CD4-positive, alpha-beta T cell treated with Interleukin-15 for 1 hour (primary cell): ENCODE measurements around the gene ABCB4.
A peak's percentile ranks its signal among the peaks of the same experiment; 100 is the strongest.
"Not testable (repeated sequence)": the region's sequence is repeated elsewhere in the genome, so short reads cannot be mapped to it uniquely, and the experiment has no call there.

Experiments
- DNase-seq: peaks from one replicate; pipeline ENCODE4 v3.0.0-alpha.2; 2020

ABCB4 gene

DNA sequence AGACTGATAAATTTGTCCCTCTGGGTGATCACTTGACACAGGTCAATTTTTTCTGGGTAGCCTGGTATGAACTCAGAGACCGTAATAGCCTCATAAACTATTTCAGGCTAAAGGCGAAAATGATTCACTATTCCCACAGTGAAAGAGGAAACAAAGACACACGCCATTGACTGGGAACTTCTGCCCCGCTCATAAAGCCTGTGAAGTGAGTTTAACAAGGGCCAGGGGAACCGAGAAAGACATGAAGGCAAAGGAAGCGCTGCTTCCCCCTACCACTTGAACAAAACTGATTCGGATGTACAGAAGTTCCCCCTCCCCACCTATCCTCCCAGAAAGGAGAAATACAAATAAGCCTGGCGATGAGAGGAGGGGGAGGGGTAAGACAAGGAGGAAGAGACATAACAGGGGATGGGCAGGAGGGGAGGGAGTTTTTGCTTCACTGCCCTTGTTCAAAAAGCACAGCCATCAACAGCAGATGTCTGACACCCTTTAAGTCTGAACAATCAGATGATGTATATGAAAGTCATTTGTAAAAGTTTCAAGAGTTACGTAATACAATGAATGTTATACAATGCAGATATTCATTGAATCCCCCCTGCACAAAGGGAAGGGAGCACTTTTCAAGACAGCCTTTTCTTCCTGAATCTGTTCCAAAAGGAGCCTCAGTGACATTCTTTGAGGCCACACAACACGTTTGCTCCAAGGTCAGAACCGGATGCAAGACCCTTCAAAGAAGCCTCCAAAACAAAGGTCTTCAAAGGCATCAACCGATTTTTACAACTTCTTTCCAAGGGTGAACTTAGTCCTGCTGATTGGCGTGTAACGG, 734 bp downstream of the ABCB4 start:
- DNase-seq, result peak; percentile 58

- DNase-seq, result no peak
These were observed 1.5 kb downstream of the ABCB4 start for GRCh38 chr7:87473986-87474385.

DNA sequence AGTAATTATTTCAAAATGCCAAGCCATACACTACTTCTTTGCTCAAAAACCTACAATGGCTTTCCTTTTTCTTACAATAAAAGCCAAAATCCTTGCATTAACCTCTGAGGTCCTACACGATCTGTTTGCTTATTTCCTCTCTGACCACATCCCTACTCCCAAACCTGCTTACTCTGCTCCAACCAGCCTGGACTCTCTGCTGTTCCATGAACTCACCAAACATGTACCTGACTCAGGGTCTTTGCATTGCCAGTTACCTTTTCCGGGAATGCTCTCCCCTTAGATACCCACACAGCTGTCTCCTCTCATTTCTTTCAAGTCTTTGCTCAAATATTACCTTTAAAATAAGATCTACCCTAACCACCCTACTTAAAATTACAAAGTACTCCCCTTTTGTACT, 2.3 kb downstream of the ABCB4 start:
- DNase-seq, result no peak

- DNase-seq, result no peak
These were observed 4.0 kb downstream of the ABCB4 start for GRCh38 chr7:87471473-87471872.

DNA sequence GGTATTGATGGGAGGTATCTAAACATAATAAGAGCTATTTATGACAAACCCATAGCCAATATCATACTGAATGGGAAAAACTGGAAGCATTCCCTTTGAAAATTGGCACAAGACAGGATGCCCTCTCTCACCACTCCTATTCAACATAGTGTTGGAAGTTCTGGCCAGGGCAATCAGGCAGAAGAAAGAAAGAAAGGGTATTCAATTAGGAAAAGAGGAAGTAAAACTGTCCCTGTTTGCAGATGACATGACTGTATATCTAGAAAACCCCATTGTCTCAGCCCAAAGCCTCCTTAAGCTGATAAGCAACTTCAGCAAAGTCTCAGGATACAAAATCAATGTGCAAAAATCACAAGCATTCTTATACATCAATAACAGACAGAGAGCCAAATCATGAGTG, 6.3 kb downstream of the ABCB4 start:
- DNase-seq, result not testable (repeated sequence)

DNA sequence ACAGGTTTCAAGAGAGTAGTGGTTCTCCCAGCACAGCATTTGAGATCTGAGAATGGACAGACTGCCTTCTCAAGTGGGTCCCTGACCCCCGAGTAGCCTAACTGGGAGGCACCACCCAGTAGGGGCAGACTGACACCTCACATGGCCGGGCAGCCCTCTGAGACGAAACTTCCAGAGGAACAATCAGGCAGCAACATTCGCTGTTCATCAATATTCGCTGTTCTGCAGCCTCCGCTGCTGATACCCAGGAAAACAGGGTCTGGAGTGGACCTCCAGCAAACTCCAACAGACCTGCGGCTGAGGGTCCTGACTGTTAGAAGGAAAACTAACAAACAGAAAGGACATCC, 10.0 kb downstream of the ABCB4 start:
- DNase-seq, result not testable (repeated sequence)

DNA sequence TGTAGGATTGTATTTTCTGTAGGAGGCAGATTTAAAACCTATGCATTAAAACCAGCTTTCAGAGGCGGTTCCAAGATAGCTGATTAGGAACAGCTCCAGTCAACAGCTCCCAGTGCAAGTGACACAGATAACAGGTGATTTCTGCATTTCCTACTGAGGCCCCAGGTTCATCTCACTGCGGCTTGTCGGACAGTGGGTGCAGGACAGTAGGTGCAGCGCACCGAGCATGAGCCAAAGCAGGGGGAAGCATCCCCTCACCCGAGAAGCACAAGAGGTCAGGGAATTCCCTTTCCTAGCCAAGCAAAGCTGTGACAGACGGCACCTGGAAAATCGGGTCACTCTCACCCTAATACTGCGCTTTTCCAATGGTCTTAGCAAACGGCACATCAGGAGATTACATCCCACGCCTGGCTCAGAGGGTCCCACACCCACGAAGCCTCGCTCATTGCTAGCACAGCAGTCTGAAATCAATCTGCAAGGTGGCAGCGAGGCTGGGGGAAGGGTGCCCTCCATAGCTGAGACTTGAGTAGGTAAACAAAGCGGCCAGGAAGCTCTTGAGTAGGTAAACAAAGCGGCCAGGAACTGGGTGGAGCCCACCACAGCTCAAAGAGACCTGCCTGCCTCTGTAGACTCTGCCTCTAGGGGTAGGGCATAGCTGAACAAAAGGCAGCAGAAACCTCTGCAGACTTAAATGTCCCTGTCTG, 10.5 kb downstream of the ABCB4 start:
- not testable (repeated sequence) for DNase-seq

DNA sequence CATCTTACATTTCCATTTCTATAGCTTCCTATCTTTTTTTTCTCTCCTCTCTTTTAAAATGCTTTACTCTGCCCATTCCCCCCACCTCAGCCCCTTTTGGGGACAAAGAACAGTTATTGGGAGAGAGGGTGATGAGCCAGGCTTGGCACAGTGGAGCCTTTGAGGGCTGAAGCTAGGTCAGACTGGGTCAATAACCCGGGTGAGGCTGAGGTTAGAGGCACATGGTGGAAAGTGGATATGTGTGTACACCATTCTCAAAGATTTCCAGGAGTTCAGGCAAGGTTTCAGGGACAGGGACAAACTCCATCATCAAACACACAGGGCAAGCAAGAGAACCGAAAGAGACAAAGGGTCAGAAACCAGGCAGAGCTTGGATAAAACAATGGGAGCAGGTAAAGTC, 11.5 kb downstream of the ABCB4 start:
- DNase-seq, result no peak

DNA sequence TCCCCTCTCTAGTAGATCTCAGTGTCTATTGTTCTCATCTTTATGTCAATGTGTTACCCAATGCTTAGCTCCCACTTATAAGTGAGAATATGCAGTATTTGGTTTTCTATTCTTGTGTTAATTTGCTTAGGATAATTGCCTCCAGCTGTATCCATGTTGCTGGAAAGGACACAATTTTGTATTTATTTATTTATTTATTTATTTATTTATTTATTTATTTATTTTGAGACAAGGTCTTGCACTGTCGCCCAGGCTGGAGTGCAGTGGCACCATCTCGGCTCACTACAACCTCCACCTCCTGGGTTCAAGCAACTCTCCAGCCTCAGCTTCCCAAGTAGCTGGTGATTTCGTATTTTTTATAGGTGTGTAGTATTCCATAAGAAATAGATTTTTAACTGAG, 15.0 kb downstream of the ABCB4 start:
- not testable (repeated sequence) for DNase-seq

DNA sequence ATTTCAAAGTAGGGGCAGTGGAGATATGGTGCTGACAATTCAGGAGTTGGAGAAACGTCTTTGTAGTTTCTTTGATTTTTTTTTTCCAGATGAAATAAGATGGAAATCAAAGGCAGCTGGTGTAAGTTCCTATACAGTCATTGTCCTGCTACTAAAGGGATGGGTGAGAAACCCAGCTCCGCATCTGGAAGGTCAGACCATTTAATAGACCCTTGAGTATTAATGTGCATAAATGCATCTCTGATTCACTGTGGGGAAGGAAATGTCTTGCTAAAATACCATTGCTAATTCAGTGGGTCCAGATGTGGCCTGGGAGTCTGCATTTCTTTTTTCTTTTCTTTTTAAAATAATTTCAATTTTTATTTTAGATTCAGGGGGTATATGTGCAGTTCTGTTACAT, 15.5 kb downstream of the ABCB4 start:
- no peak for DNase-seq

- DNase-seq, result no peak
These were observed 17.3 kb downstream of the ABCB4 start for GRCh38 chr7:87458148-87458547.

GRCh38 chr7:87456247-87456646, 19.2 kb downstream of the ABCB4 start:
- no peak for DNase-seq

DNA sequence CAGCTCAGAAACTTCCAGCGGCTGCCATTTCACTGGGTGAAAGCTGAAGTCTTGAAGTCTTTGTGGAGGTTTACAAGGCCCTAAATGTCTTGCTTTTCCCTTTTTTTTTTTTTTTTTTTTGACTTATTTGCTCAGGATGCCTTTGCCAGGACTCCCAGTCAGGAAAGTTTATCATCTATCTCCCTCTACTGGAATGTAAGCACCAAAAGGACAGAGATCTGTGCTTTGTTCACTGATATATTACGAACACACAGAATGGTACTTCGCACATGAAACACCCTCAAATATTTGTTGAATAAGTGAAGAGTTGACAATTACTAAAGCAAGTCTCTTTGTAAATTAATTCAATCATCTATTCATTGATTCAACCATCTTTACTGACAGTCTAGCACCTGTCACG, 23.2 kb downstream of the ABCB4 start:
- no peak for DNase-seq

DNA sequence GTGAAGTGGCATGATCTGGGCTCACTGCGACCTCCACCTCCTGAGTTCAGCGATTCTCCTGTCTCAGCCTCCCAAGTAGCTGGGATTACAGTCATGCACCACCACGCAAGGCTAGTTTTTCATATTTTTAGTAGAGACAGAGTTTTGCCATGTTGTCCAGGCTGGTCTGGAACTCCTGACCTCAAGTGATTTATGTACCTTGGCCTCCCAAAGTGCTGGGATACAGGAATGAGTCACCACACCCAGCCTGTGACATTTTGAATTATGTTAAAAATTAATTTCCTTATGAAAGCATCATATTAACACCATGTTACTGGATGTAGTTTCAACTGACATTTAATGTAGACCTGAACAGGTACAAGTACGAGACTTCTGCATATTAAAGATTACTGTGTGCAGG, 24.3 kb downstream of the ABCB4 start:
- no peak for DNase-seq

DNA sequence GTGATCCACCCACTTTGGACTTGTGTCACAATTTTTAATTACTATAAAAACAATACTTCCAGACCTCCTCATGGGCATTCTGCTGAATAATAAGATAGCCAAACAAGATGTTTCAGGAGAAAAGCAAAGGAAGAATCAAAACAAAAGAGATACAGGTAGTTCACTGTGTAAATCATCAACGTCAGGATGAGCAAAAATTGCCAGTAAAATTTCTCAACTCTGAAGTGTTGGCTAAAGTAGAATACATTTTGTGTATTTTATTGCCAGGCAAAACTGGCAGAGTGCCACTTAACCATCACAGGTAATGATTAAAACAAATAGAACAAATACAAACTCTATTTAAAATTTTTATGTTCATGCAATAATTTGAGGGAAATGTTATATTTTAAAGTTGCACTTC, 24.8 kb downstream of the ABCB4 start:
- DNase-seq, result no peak

GRCh38 chr7:87448388-87448787, 27.1 kb downstream of the ABCB4 start:
- DNase-seq, result no peak

DNA sequence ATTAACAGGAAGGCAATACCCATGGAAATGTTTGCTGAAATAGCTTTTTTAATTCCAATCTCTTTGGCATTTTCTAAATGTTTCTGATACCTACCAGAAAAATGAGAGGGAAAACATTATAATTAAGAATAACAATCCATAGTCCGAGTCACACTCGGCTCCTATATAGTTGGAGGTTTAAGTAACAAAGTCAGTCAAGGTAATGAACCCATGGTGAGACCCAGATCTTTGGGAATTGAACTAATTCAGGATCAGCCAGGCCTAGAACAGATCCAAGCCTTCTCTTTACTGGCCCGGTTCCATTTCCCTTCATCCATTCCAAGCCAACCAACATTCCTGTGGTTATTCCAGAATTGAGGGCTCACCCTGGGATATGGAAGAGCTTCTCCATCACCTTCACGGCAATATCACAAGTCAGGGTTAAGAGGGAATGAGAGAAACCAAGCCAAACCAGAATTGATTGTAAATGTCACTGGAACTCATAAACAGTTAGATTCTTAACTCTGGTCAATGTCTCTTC, 28.3 kb downstream of the ABCB4 start:
- no peak for DNase-seq

DNA sequence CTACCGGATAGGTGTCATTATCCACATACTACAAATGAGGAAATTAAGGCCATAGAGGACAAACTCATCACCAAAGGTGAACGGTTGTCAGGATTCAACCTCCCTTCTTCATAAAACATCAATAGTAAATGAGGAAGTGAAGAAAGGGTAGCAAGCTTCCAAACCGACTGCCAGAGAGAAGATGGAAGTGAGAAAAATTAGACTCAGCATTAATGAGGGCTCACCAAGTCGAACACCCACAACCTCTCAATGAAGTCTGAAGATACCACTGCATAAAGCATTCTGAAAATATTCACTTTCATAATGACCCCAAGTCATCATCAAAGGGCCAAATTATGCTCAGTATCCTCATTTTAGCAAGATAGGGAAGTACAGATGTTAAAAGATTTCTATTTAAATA, 29.6 kb downstream of the ABCB4 start:
- no peak for DNase-seq

- DNase-seq, result no peak
These were observed 39.9 kb downstream of the ABCB4 start for GRCh38 chr7:87435546-87435945.

DNA sequence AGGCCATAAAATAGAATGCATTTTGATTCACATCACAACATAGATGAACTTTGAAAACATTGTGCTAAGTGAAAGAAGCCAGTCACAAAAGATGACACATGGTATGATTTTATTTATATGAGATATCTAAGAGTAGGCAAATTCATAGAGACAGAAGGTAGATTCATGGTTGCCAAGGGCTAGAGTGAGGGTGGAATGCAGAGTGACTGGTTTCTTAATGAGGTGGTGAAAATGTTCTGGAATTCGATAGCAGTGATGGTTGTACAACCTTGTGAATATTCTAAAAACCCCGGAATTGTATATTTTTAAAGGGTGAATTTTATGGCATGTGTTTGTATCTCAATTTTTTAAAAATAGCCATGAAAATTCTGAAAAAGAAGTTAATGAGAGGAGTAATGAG, 42.9 kb downstream of the ABCB4 start:
- DNase-seq, result no peak

- DNase-seq, result no peak
These were observed 48.2 kb downstream of the ABCB4 start for GRCh38 chr7:87427288-87427687.

DNA sequence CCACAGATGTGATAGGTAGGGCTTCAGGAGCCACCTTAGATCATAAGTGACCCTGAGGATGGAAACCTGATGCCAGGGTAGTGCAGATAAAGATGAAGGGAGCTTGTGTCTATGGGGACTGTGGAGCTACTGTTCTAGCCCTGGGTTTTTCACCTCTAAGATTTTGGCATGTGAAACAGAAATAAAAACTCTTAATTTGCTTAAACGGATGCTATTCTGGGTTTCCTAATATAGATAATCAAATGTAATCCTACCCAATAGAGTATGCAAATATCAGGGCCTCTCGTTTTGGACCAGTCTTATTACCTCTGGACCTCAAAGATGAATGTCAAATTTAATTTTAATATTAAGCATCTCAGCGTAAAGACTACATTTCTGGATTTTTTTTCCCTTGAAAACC, 49.3 kb downstream of the ABCB4 start:
- no peak for DNase-seq

DNA sequence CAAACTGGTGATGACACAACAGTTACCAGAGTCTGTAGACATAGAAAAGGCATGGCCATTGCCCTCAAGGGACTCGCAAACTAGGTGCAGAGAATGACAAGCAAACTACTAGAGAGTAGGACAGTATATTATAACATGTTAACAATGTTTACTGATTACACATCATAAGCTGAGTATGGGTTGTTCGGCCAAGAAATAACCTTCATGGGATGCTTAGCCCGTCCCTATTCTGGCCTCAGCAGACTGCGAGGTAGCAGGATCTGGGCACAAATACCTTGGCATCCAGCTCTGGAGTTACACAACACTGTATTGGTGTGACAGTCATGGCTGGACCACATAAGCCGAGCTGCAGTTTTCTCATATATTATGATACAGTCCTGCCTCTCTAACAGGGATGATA, 51.4 kb downstream of the ABCB4 start:
- no peak for DNase-seq

- DNase-seq, result no peak
These were observed 55.3 kb downstream of the ABCB4 start for GRCh38 chr7:87420173-87420572.
